Breast epithelium (tissue), 3 donors: ENCODE results near the gene SPTBN1.

ENCODE experiments used
- POLR2A ChIP-seq: fragments of 450-650 bp; IDR thresholded peaks from one replicate; pipeline ENCODE4 v1.6.1; 2016; ENCODE audit warnings: antibody characterized with exemption, mild to moderate bottlenecking, moderate library complexity
- POLR2AphosphoS5 ChIP-seq, 3 donors: sonication (generic); formaldehyde crosslinking; IDR thresholded peaks; one replicate each; pipeline ENCODE4 v1.6.1; 2017; ENCODE audit warnings: antibody characterized with exemption in 3 of 3

GRCh38 chr2:54573537-54573919, 117.4 kb downstream of the SPTBN1 start:
- TF ChIP-seq POLR2AphosphoS5 (IDR thresholded peaks at IDR 0.05) (no peak), POLR2A (no peak)
